GM19351 (cell line): ENCODE measurements around the gene ARHGAP23.

Experiments
- ATAC-seq: cut with Tn5 transposase; IDR thresholded peaks from one replicate; pipeline ENCODE4 v1.9.1; 2021; ENCODE audit warnings: mild to moderate bottlenecking, moderate library complexity; ENCODE audit not compliant: unreplicated experiment

Gene ARHGAP23

DNA sequence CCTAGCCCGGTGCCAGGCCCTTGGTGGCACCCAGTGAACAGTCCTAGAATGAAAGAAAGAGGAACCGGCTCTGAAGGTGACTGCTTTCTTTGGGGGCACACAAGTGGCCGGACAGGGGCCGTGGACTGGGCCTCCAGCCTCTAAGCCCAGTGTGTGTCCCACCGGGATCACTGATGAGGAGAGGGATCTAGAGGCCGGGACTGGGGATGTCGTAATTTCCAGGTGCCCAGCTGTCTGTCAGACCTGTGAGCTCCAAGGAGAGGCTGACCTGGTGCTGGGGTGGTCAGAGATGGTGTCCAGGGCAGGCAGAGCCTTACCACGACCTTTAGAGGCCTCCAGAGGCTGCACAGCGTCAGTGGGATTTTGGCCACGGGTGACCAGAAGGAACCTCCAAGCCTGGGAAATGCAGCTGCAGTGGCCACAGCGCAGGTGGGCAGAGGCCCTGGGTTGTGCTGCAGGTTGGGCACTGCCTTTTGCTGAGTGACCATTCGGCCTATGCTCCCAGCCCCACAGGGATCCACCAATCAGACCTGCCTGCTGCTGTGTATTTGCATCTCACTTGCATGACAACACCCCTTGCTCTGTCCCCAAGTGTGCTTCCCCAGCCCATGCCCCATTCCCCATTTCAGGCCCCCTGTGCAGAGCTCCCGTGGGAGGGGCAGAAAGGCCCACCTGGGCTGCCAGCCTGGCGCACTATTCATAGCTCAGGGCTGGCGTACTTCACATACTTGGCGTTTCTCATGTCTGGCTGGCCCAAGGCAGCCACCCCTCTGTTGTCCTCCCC lies 12.5 kb downstream of the ARHGAP23 start:
- ATAC-seq = no peak

GRCh38 chr17:38441429-38442061 lies 13.3 kb downstream of the ARHGAP23 start:
- ATAC-seq = no peak

GRCh38 chr17:38442548-38442947 lies 14.3 kb downstream of the ARHGAP23 start:
- ATAC-seq = no peak

- ATAC-seq = no peak
These were observed 15.2 kb downstream of the ARHGAP23 start for GRCh38 chr17:38443356-38444031.

- no peak for ATAC-seq
These were observed 15.9 kb downstream of the ARHGAP23 start for GRCh38 chr17:38444151-38444550.

- ATAC-seq = no peak
These were observed 19.3 kb downstream of the ARHGAP23 start for GRCh38 chr17:38447502-38448085.

DNA sequence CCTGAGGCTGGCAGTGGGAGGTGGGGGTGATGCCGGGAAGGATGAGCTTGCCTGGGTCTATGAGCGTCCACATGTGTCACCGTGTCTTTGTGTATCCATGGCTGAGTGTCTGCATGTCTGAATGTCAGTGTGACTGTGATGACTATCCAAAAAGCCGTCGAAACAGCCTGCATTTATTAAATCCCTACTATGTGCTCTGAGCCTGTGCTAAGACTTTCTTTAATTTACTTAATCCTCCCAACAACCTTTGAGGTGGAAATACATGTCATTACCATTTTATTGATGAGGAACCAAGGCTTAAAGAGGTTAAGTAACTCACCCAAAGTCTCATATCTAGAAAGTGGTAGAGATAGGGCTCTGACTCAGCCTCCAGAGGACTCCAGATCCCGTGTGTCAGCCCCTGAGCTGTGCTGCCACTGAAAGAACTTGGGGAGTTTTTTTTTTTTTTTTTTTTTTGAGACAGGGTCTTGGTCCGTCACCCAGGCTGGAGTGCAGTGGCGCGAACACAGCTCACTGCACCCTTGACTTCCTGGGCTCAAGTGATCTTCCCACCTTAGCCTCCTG lies 20.0 kb downstream of the ARHGAP23 start:
- no peak for ATAC-seq

GRCh38 chr17:38449364-38449763 lies 21.1 kb downstream of the ARHGAP23 start:
- ATAC-seq = no peak

DNA sequence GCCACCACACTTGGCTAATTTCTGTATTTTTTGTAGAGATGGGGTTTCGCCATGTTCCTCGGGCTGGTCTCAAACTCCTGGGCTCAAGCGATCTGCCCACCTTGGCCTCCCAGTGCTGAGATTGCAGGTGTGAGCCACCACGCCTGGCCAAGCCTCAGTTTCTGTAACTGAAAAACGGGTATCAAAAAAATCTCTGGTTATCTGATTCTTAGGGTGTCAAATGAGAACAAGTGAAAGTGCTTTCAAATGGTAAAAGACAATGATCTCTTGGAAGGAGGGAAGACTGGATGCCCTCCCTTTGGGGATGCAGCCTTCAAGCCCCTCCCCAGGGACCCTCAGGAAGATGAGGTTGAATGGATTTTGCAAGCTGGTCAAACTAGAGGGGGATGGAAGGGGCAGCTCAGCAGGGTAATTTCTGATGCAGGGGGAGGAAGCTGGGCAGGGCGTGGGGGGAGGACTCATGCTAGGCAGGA lies 22.3 kb downstream of the ARHGAP23 start:
- no peak for ATAC-seq

DNA sequence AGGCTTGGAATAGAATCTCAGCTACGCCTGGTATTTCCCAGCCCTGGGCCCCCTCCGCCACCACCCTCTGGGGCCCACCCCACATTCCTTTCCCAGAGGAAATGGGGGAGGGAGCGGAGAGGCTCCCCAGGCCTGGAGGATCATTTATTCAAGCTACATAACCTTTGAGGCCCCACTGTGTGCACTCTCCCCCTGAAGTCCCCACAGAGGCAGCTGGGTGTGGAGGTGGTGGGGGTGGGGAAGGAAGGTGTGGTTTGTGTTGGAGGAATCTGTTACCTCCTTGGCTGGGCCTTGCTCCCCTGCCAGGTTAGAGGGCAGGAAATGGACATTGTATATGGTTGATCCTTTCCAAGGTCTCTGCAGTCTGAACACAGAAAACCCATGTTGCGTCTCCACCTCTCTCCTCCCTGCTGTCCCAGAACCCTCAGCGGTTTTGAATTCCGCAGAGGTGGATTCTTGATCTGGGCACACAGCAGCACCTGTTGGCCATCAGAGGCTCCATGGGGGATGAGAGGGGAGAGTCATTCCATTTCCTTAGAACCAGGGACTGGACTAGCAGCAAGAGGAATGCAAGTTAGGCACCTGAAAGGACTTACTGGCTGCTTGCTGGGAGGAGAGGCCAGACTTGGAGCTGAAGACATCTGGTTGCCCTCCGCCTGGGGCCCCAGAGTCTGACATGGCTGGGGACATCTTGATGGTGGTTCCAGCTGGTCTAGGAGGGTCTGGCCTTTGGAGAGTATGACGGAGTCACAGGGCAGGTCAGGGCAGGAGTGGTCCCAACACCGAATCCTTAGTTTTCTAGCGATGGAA lies 23.0 kb downstream of the ARHGAP23 start:
- no peak for ATAC-seq

DNA sequence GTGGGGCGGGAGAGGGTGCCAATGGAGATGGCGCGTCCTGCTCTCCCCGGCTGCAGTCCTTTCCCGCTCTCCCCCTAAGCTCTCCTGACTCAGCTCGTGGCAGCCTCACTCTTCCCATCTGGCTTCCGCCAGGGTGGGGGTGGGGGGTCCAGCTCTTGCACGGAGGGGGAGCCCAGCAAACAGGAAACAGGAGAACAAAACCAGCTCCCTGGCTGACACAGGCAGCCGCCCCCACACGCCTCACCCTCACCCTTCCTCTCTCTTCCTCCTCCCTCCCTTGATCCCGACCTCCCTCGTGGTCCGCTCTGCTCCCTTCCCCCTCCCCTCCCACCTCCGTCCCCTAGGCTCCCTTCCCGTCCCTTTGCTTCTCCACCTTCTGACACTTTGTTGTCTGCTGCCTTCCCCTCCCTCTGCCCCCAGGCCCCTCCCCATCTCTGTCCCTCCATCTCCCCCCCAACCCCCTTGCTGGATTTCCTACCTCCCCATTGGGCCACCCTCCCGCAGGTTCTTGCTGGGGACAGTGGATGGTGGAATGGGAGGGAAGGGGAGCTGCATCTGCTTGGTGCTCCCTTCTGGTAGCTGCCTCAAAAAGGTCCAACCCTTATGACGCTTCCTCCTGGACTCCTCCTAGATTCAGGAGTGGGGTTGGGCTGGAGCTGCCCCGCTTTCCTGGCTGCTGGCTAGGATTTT lies 23.7 kb downstream of the ARHGAP23 start:
- ATAC-seq = no peak

DNA sequence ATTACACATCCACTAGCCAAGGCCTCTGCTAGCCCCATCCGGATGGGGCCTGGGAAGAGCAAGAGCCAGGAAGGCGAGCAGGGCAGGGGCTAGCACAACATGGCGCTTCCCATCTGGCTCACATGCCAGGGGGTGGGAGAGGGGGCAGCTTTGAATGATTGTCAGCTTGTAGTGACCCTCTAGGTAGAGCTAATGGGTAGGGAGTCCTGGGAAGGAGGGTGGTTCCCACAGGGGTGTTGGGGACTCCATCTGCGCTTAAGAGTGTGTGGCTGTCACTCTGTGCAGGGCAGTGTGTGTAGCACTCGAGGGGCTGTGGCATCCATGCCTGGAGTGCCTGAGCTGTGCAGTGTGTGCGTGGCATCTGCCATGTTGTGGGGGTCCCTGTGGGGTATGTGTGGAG lies 24.5 kb downstream of the ARHGAP23 start:
- no peak for ATAC-seq

GRCh38 chr17:38453951-38454421 lies 25.7 kb downstream of the ARHGAP23 start:
- no peak for ATAC-seq

DNA sequence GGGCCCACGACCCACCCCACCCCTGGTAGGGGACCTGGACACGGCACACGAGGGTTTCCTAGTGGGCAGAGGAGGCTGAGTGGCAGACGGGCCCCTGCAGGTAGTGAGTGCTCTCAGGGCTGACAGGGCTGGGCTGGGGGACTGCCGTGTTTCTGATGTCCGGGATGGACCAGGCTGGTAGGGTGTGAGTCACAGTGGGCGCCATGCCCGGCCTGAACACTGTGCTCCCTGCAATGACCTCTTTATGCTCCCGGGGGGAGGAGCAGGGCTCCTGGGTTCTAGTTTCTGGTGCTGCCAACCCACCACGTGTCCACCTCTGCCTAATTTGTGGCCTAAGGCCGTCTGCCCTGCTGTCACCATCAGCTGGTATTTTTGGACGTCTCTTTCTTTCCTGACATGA lies 26.3 kb downstream of the ARHGAP23 start:
- ATAC-seq = no peak

DNA sequence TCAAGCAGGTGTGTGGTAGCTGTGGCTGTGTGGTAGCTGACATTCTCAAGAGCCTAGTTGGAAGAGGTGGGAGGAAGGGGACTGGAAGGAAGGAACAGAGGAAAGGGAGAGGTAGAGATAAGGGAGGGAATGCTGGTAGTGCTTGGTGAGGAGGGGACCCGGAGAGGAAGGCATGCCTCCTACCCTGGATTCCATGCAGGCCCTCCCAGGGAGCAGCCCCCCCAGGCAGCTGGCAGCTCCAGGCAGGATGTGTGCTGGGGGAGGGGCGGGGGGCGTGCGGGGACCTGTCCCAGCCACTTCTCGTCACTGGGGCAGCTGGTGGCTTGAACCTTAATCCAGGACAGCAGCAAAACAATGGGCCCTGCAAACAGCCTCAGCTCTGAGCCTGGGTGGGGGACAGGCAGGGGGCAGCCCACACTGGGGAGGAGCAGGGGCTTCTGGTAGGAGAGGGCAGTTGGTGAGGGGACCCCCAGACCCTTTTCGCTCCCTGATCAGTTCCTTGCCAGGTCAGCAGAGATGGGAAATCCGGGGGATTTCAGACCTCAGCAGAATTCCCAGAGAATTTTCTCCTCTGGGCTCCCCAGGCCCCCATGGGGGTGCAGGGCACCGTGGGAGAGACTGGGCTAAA lies 27.1 kb downstream of the ARHGAP23 start:
- no peak for ATAC-seq

DNA sequence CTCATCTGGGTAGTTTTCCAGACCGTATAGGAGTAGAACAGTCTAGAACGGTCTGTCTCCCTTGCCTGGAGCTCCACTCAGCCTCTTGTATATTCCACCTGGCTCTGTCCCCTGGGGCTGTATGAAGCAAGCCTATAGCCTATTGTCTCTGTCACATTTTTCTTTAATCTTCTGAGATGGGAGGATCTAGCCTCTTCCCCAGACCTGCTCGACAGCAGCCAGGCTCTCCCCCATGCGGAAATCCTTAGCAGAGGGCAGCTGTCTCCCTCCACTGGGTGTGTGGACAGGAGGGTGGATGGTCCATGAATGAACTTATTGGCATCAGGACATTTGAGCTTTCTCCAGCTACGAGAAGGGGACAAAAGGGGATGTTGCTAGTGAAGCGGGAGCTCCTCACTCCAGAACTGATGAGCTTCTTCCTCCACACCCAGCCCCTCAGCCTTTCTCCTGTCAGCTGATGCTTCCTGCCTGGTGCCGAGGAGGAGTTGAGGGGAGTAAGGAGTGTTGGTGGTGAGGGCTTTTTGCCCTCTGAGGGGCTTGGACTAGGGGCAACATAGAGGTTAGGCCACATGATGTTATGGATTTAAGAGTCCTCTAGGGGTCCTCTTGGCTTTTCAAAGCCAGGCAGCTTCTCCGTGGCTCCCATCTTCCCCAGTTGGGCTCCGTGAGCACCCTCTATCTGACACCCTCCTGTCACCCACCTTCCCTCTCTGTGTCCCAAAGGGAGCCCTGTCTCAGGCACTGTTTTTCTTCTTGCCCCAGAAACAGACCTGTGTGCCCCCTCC lies 28.0 kb downstream of the ARHGAP23 start:
- ATAC-seq = no peak

DNA sequence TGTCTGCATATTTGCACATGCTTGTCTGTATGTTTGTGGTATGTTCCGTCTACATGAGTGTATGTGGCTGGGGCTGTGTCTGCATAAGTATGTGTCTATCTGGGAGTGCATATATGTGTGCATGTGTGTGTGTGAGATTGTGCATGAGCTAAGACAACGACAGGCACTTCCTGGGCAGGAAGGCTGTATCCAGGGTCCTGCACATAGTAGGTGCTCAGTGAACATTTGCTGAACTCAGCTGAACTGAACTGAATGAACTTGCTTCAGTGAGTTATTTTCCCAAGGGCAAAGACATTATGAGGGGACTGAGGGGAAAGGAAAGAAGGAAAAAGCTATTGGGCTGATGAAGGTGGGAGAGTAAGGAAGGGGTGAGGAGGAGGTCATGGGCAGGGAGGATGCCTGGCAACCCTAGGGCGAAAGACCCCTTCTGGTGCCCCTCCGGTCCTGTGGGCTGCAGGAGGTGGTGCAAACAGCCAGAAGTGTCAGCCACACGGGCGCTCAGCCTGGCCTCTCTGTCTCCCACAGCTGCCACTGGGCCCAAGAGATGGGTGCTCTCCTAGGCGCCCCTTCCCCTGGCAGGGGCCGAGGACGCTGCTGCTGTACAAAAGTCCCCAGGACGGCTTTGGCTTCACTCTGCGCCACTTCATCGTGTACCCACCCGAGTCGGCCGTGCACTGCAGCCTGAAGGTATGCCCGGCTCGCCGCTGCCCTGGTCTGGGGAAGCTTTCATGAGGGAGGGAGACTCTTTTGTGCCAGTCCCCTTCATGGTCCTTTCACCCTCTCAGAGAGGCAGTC lies 29.5 kb downstream of the ARHGAP23 start:
- ATAC-seq = no peak

GRCh38 chr17:38458521-38458920 lies 30.3 kb downstream of the ARHGAP23 start:
- ATAC-seq = no peak
